ENCODE measurements around the gene RBM28. TPM values are rescaled to one million over a fixed set of nuclear protein-coding genes. Genes with fewer than 3 reads are reported as not detected.

RBM28 gene
- total RNA-seq, 1 experiment from 2014 or later = 70.0 TPM

GRCh38 chr7:128270826-128271272, 72.9 kb downstream of the RBM28 start:
- H3K27ac ChIP-seq (ENCODE audit: insufficient read length, low read depth, low read length) = no peak overlapping the region
- no peak overlapping the region for H2AFZ ChIP-seq (ENCODE audit: low read length)
- no peak overlapping the region for H2BK120ac ChIP-seq (ENCODE audit: low read depth, low read length, poor library complexity, severe bottlenecking)
- H3K4me3 Mint-ChIP-seq = no peak overlapping the region
- H3K79me2 ChIP-seq (ENCODE audit: insufficient read depth, low read length) = no peaks in the 10 kb centered on the region
- H4K20me1 ChIP-seq (ENCODE audit: control insufficient read depth, insufficient read depth, insufficient read length) = no peaks in the 10 kb centered on the region
- H3K23me2 ChIP-seq (ENCODE audit: insufficient read length, low read depth, low read length, poor library complexity, severe bottlenecking) = no peaks in the 10 kb centered on the region
- H2BK15ac ChIP-seq (ENCODE audit: low read depth, low read length) = no peak overlapping the region
- no peaks in the 10 kb centered on the region for H3K9me3 ChIP-seq (ENCODE audit: control insufficient read depth, low read depth, low read length)
- H3K4me2 ChIP-seq (ENCODE audit: insufficient read depth, insufficient read length, low read length) = no peak overlapping the region
- H3K79me1 ChIP-seq (ENCODE audit: insufficient read depth, low read depth, low read length, poor library complexity, severe bottlenecking) = no peaks in the 10 kb centered on the region
- H3K18ac ChIP-seq (ENCODE audit: insufficient read length, low read depth, low read length) = no peak overlapping the region
- H3K4me1 Mint-ChIP-seq = peaks cover 52 to 60% of the 10 kb centered on the region in 2 experiments
- H3K9me3 Mint-ChIP-seq = no peaks in the 10 kb centered on the region; a peak in 1 of 5 replicates
- H3K9ac ChIP-seq (ENCODE audit: extremely low read depth, insufficient read length, low read length) = no peak overlapping the region
- H2BK12ac ChIP-seq (ENCODE audit: insufficient read length, low read depth, low read length) = no peak overlapping the region
- H3K14ac ChIP-seq (ENCODE audit: insufficient read depth, low read length) = peak overlapping the region; percentile 24; the same call in 1 of the 2 replicates
- H4K91ac ChIP-seq (ENCODE audit: insufficient read length, low read depth, low read length) = no peak overlapping the region
- H4K5ac ChIP-seq (ENCODE audit: insufficient read length, low read depth, low read length) = no peak overlapping the region
- no peak overlapping the region for H3K56ac ChIP-seq (ENCODE audit: insufficient read length, low read depth, low read length)
- no peak overlapping the region for H4K8ac ChIP-seq (replicated peaks; ENCODE audit: insufficient read length, low read depth, low read length)
- no peak overlapping the region for H3T11ph ChIP-seq (ENCODE audit: low read length)
- TF ChIP-seq CTCF (conservative IDR thresholded peaks at IDR 0.05) = no peak
- no peak overlapping the region for H3K27ac Mint-ChIP-seq
- no peak overlapping the region for H2AK5ac ChIP-seq (ENCODE audit: insufficient read length, low read length)
- H3K23ac ChIP-seq (ENCODE audit: insufficient read length, low read depth, low read length) = no peak overlapping the region
- peaks cover 13% of the 10 kb centered on the region for H3K27me3 Mint-ChIP-seq (ENCODE audit: low read depth)
- H3K4me1 ChIP-seq (ENCODE audit: insufficient read depth, low read length) = peaks cover 13% of the 10 kb centered on the region; the same call in 1 of the 2 replicates
- DNase-seq = peak; percentile 60
- no peak overlapping the region for H2BK5ac ChIP-seq (ENCODE audit: insufficient read length, low read length)
- no peaks in the 10 kb centered on the region for H3K36me3 Mint-ChIP-seq (ENCODE audit: insufficient read depth in 1 of 3, low read depth in 3 of 3)
- no peak overlapping the region for H3K4ac ChIP-seq (ENCODE audit: low read depth, low read length)
- no CpG with 5 or more reads among the region's 31 CpGs for WGBS (ENCODE audit: extremely low coverage, insufficient read length, low lambda C conversion rate)
- no peak overlapping the region for H2BK20ac ChIP-seq (ENCODE audit: low read depth, low read length, poor library complexity, severe bottlenecking)
- H3K27me3 ChIP-seq (ENCODE audit: insufficient read depth, low read length) = no peaks in the 10 kb centered on the region
